ENCODE results near the gene MAGI2.

GRCh38 chr7:78609281-78609680 is 844.2 kb downstream of the MAGI2 start:
- TF ChIP-seq EZH2 (IDR thresholded peaks at IDR 0.05; ENCODE audit: insufficient read depth, poor library complexity, severe bottlenecking) (no peak), EZH2phosphoT487 (IDR thresholded peaks at IDR 0.05; ENCODE audit: insufficient read depth, low read depth) (no peak)
